ENCODE results near the gene UNC5A. TPM values are rescaled to one million over a fixed set of nuclear protein-coding genes. Genes with fewer than 3 reads are reported as not detected.

The UNC5A gene
- total and polyA plus RNA-seq, 2 of the 8 experiments (the other 6 are each of a cell fraction or from before 2014, with no cell fraction given) = 4.0 to 7.6 TPM

DNA sequence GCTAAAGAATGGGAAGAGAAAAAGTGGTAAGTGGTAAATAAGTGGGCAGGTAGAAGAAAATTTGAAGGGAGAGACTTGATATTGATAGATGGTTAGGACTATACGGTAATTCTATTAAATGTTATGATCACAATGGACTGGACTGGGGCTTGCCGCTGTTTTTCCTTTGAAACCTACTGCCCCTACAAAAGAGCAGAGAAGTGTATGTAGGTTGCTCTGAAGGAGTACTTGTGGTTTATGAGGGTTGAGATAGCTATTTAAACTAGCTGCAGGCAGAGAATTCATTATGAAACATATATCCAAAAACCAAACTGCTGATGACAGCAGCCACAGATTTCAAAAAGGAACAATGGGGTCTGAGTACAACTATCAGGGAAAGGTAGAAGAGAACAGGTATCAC lies 105.5 kb downstream of the UNC5A start:
- Histone ChIP-seq H2AFZ (ENCODE audit: low read length) (no peak overlapping the region), H2BK12ac (ENCODE audit: low read depth, low read length) (no peak overlapping the region), H3K9me3 (ENCODE audit: insufficient read depth in 2 of 2, low read depth in 1 of 2, low read length in 1 of 2) (no peaks in the 10 kb centered on the region), H3K27me3 (replicated peaks in 1 of 4; ENCODE audit: control insufficient read depth in 3 of 4, extremely low read depth in 1 of 4, insufficient read depth in 3 of 4, low read length in 3 of 4) (no peaks in the 10 kb centered on the region), H3K9ac (replicated peaks in 1 of 4; ENCODE audit: extremely low read depth in 1 of 4, low read depth in 3 of 4, low read length in 3 of 4) (no peak overlapping the region), H4K5ac (ENCODE audit: insufficient read length, low read depth, low read length) (no peak overlapping the region), H4K8ac (ENCODE audit: extremely low read depth, insufficient read depth, low read length) (no peak overlapping the region), H3K23ac (ENCODE audit: insufficient read length) (no peak overlapping the region), H3K23me2 (ENCODE audit: low read depth, low read length) (no peaks in the 10 kb centered on the region; the same call in 1 of the 2 replicates), H3K4me1 (replicated peaks in 1 of 4; ENCODE audit: control insufficient read depth in 3 of 4, insufficient read depth in 4 of 4, low read length in 3 of 4) (no peaks in the 10 kb centered on the region), H2AK5ac (ENCODE audit: low read depth, low read length) (no peak overlapping the region), H2BK5ac (ENCODE audit: low read depth, low read length) (no peak overlapping the region), H3K79me2 (ENCODE audit: control insufficient read depth in 1 of 2, insufficient read depth in 2 of 2, low read length in 2 of 2) (no peaks in the 10 kb centered on the region; a peak in 1 of 4 replicates), H3K4ac (replicated peaks; ENCODE audit: insufficient read length, low read depth, low read length) (no peak overlapping the region), H4K91ac (replicated peaks; ENCODE audit: insufficient read length, low read length) (no peak overlapping the region), H3K27ac (ENCODE audit: low read depth, low read length) (no peak overlapping the region), H4K20me1 (replicated peaks in 1 of 2; ENCODE audit: control insufficient read depth in 1 of 2, insufficient read depth in 2 of 2, low read length in 2 of 2) (peaks cover 0 to 3% of the 10 kb centered on the region in 2 experiments), H3K18ac (ENCODE audit: extremely low read depth, low read length) (no peak overlapping the region), H3K4me2 (ENCODE audit: insufficient read depth in 1 of 2, low read depth in 2 of 2, low read length in 2 of 2) (no peak overlapping the region), H3K56ac (replicated peaks; ENCODE audit: insufficient read length, low read depth, low read length) (no peak overlapping the region), H3K36me3 (ENCODE audit: control insufficient read depth in 2 of 4, insufficient read depth in 4 of 4, low read length in 3 of 4) (peaks cover 0 to 2% (median 0%) of the 10 kb centered on the region in 4 experiments; a peak in 3 of 8 replicates), H2BK15ac (ENCODE audit: low read length) (no peak overlapping the region), H3K4me3 (ENCODE audit: extremely low read depth in 1 of 4, insufficient read depth in 2 of 4, low read depth in 3 of 4, low read length in 4 of 4) (no peak overlapping the region), H2BK120ac (replicated peaks; ENCODE audit: low read depth, low read length) (no peak overlapping the region), H2BK20ac (ENCODE audit: low read length) (no peak overlapping the region), H3K14ac (ENCODE audit: insufficient read length) (no peak overlapping the region), H3K79me1 (ENCODE audit: low read depth, low read length) (no peaks in the 10 kb centered on the region)
- POLR2A ChIA-PET (ENCODE audit: partially characterized antibody) = interaction anchor here (1.1 to 1.7 kb wide), 2 partner anchors 17 to 18 kb away, joined by 3 read pairs; partner anchors contain the start of gene HK3
- FAIRE-seq (no peak), DNase-seq (ENCODE audit: low read depth in 1 of 2, low spot score in 2 of 2) (no peak)
- WGBS, 2 experiments (ENCODE audit: extremely low coverage in 1 of 2, insufficient coverage in 1 of 2, insufficient read length in 1 of 2, insufficient replicate concordance in 2 of 2, low coverage in 1 of 2, low lambda C conversion rate in 2 of 2, missing lambda C conversion rate in 1 of 2) = 93% methylated on average over 2 of the region's 2 CpGs; no CpG with 5 or more reads in 1 of the 2 experiments
- TF ChIP-seq JUND (IDR thresholded peaks at IDR 0.05; ENCODE audit: low read length) = no peak
- TF ChIP-seq TAF7 (optimal IDR thresholded peaks at IDR 0.05; ENCODE audit: borderline replicate concordance, low read depth, low read length) = no peak
- no peak for TF ChIP-seq CREB1 (IDR thresholded peaks at IDR 0.05)
- no peak for TF ChIP-seq RFX5 (IDR thresholded peaks at IDR 0.05; ENCODE audit: borderline replicate concordance, low read depth, low read length)
- no peak for TF ChIP-seq RAD21 (IDR thresholded peaks at IDR 0.05 in 1 of 2, conservative IDR thresholded peaks at IDR 0.05 in 1 of 2; ENCODE audit: low read depth in 2 of 2, low read length in 2 of 2)
- no peak for TF ChIP-seq HDAC6 (IDR thresholded peaks at IDR 0.05; ENCODE audit: low read depth, low read length)
- no peak for TF ChIP-seq SIN3A (conservative IDR thresholded peaks at IDR 0.05 in 1 of 2, IDR thresholded peaks at IDR 0.05 in 1 of 2; ENCODE audit: low read depth in 1 of 2, low read length in 2 of 2)
- CTCF ChIA-PET (ENCODE audit: partially characterized antibody) = interaction anchor here (0.7 to 1.4 kb wide), 4 partner anchors 12 to 255 kb away, joined by 3 to 4 read pairs (median 3); no protein-coding TSS in a partner anchor

Measured in H1 (cell line).